Subcutaneous abdominal adipose tissue (tissue), 5 donors: ENCODE measurements around the gene NEK7.
"Not testable (repeated sequence)": the region's sequence is repeated elsewhere in the genome, so short reads cannot be mapped to it uniquely, and the experiment has no call there.

ENCODE experiments used
- H3K27ac ChIP-seq: one replicate; pipeline ENCODE4 v1.7.0; 2013; ENCODE audit warnings: low read depth, mild to moderate bottlenecking, inconsistent platforms, low read length, moderate library complexity
- H3K27me3 ChIP-seq, 5 donors: one replicate each; pipeline ENCODE4 v1.7.0; 2013; ENCODE audit warnings: low read length in 5 of 5, inconsistent platforms in 1 of 5; ENCODE audit not compliant: control insufficient read depth in 5 of 5, insufficient read depth in 4 of 5
- H3K36me3 ChIP-seq, 5 donors: one replicate each; pipeline ENCODE4 v1.7.0; 2013; ENCODE audit warnings: low read length in 5 of 5; ENCODE audit not compliant: control insufficient read depth in 5 of 5, insufficient read depth in 5 of 5
- H3K4me1 ChIP-seq, 5 donors: one replicate each; pipeline ENCODE4 v1.7.0; 2013; ENCODE audit warnings: low read length in 5 of 5, mild to moderate bottlenecking in 3 of 5, moderate library complexity in 1 of 5; ENCODE audit not compliant: control insufficient read depth in 5 of 5, insufficient read depth in 5 of 5
- H3K4me3 ChIP-seq, 5 donors: one replicate each; pipeline ENCODE4 v1.7.0; 2013; ENCODE audit warnings: low read length in 5 of 5, low read depth in 1 of 5
- H3K9ac ChIP-seq, 5 donors: one replicate each; pipeline ENCODE4 v1.7.0; 2013; ENCODE audit warnings: low read length in 5 of 5, mild to moderate bottlenecking in 4 of 5, moderate library complexity in 3 of 5
- H3K9me3 ChIP-seq, 5 donors: one replicate each; pipeline ENCODE4 v1.7.0; 2013; ENCODE audit warnings: low read length in 5 of 5; ENCODE audit not compliant: control insufficient read depth in 5 of 5
- donor health status: healthy.
- donor health status: healthy.
- donor health status: healthy.
- donor health status: healthy.
- donor health status: healthy.

Gene NEK7

GRCh38 chr1:198227010-198227409 lies 70.2 kb downstream of the NEK7 start:
- H3K4me1 ChIP-seq, H3K27me3 ChIP-seq, H3K9ac ChIP-seq, H3K4me3 ChIP-seq, H3K27ac ChIP-seq, H3K9me3 ChIP-seq, H3K36me3 ChIP-seq: not testable (repeated sequence)

DNA sequence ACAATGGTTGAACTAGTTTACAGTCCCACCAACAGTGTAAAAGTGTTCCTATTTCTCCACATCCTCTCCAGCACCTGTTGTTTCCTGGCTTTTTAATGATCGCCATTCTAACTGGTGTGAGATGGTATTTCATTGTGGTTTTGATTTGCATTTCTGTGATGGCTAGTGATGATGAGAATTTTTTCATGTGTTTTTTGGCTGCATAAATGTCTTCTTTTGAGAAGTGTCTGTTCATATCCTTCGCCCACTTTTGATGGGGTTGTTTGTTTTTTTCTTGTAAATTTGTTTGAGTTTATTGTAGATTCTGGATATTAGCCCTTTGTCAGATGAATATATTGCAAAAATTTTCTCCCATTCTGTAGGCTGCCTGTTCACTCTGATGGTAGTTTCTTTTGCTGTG lies 70.7 kb downstream of the NEK7 start:
- H3K4me3 ChIP-seq = not testable (repeated sequence)

DNA sequence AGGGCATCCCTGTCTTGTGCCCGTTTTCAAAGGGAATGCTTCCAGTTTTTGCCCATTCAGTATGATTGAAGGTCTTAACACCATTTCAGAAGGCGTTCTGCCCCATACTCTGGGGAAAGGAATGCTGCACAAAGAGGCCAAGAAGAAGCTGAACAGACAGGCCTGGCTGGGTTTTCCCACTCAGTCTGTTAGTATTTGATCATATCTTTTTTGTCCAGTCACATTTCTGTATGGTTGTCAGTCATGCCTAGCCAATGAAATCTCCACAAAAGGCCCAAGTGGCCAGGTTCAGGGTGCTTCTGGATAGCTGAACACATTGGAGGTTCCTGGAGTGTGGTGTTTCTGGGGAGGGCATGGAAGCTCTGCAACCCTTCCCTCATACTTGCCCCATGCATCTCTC lies 72.1 kb downstream of the NEK7 start:
- Histone ChIP-seq H3K4me3 (no peak overlapping the region), H3K36me3 (peaks cover 0 to 2% (median 0%) of the 10 kb centered on the region in 5 donors), H3K27ac (no peak overlapping the region), H3K4me1 (peaks cover 0 to 7% (median 0%) of the 10 kb centered on the region in 5 donors), H3K9ac (no peak overlapping the region), H3K9me3 (no peaks in the 10 kb centered on the region), H3K27me3 (no peaks in the 10 kb centered on the region)

More for the DNA sequence above, 70.7 kb downstream of the NEK7 start:
- not testable (repeated sequence) for H3K27ac ChIP-seq, H3K27me3 ChIP-seq, H3K36me3 ChIP-seq, H3K9ac ChIP-seq, H3K4me1 ChIP-seq, H3K9me3 ChIP-seq

- Histone ChIP-seq H3K27ac (no peak overlapping the region), H3K4me1 (peaks cover 0 to 14% (median 7%) of the 10 kb centered on the region in 5 donors)
Measured at GRCh38 chr1:198231779-198232178, 75.0 kb downstream of the NEK7 start.

DNA sequence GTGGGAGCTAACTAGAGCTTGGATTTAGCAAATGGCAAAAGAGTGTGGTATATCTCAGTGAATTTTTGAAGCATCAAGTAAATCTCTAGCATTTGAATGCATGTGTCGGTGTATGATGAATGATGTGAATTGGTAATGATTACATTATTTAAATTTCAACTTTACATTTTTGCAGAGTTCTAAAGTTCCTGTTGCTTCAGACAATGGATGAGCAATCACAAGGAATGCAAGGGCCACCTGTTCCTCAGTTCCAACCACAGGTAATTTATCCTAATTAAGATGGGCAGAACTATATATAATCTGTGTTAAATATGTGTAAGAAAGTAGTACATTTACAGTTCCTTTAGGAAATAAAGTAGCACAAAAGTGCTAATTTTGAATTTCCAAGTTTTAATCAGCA lies 75.6 kb downstream of the NEK7 start:
- Histone ChIP-seq H3K9me3 (peaks cover 0 to 5% (median 0%) of the 10 kb centered on the region in 5 donors), H3K9ac (no peak overlapping the region), H3K27me3 (no peaks in the 10 kb centered on the region), H3K4me1 (peaks cover 0 to 20% (median 10%) of the 10 kb centered on the region in 5 donors), H3K4me3 (no peak overlapping the region), H3K36me3 (peaks cover 0 to 4% (median 2%) of the 10 kb centered on the region in 5 donors), H3K27ac (no peak overlapping the region)

More at GRCh38 chr1:198231779-198232178, 75.0 kb downstream of the NEK7 start:
- peaks cover 0 to 5% (median 0%) of the 10 kb centered on the region in 5 donors for H3K9me3 ChIP-seq
- H3K36me3 ChIP-seq = peaks cover 0 to 4% (median under 1%) of the 10 kb centered on the region in 5 donors
- no peaks in the 10 kb centered on the region for H3K27me3 ChIP-seq
- H3K4me3 ChIP-seq = no peak overlapping the region
- no peak overlapping the region for H3K9ac ChIP-seq

- no peak overlapping the region for H3K9ac ChIP-seq
- H3K36me3 ChIP-seq = peaks cover 0 to 4% (median 2%) of the 10 kb centered on the region in 5 donors
- H3K27me3 ChIP-seq = no peaks in the 10 kb centered on the region
- H3K4me3 ChIP-seq = no peak overlapping the region
- H3K9me3 ChIP-seq = peaks cover 0 to 5% (median under 1%) of the 10 kb centered on the region in 5 donors
- peaks cover 0 to 23% (median 14%) of the 10 kb centered on the region in 5 donors for H3K4me1 ChIP-seq
- H3K27ac ChIP-seq = no peak overlapping the region
Measured at GRCh38 chr1:198232940-198233675, 76.3 kb downstream of the NEK7 start.

DNA sequence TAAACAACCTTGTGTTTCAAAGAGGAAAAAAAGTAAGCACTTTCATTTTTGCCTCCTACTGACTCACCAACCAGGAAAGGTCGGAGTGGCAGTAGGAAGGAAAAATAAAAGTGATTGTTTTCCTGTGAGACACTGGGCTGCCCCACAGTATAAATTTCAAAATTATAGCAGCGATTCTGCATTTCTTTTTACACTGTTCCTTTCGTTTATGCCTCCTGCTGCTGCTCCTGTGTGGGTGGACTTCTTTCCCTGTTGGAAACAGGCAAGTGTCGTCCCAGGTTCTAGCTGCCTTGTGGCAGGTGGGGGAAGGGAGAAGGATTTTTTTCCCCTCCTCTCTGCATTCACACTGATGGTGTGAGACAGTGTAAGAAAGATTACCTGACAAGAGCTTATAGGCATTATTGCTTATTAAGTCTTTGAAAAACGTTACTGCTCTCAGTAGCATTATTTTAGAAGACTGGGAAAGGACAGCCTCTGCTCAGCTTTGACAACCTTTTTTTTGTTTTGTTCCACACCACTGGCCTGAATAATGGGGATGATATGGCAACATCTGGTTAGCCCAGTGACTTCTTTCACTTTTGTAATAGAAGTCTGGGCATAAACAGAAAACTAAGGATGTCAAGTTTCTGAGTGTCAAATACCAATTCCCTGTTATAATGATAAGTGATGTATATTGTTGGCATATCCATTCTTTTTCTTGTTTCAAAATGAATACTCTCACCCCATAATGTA lies 77.9 kb downstream of the NEK7 start:
- Histone ChIP-seq H3K27me3 (no peaks in the 10 kb centered on the region), H3K27ac (no peak overlapping the region), H3K9ac (no peak overlapping the region), H3K36me3 (peaks cover 0 to 4% (median 3%) of the 10 kb centered on the region in 5 donors), H3K4me3 (peak overlapping the region in 2 of 5 donors; percentile 14 to 35), H3K4me1 (peaks cover 0 to 23% (median 15%) of the 10 kb centered on the region in 5 donors), H3K9me3 (peaks cover 0 to 5% (median 2%) of the 10 kb centered on the region in 5 donors)

DNA sequence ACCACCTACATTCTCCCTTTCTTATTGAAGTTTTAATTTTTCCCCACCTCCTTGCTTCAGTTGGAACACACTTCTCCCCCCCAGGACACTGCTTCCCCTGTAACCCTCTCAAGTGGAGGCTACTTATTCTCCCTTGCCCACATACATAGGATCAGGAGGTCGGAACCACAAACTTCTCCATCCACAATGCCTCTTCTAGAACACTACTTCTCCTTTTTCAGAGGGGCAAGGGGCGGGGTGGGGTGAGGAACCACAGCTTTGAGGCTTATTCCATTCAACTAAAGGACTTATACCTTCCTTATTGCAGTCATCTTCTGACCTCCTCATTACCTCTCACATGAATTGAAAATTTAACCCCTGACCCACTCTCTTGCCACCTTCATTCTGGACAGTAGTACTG lies 81.3 kb downstream of the NEK7 start:
- peaks cover 0 to 4% (median 2%) of the 10 kb centered on the region in 5 donors for H3K36me3 ChIP-seq
- H3K9me3 ChIP-seq = peaks cover 0 to 5% (median 2%) of the 10 kb centered on the region in 5 donors
- H3K4me1 ChIP-seq = peaks cover 0 to 23% (median 15%) of the 10 kb centered on the region in 5 donors
- H3K4me3 ChIP-seq = no peak overlapping the region
- no peak overlapping the region for H3K9ac ChIP-seq
- H3K27me3 ChIP-seq = no peaks in the 10 kb centered on the region
- no peak overlapping the region for H3K27ac ChIP-seq

GRCh38 chr1:198241553-198241952 lies 84.8 kb downstream of the NEK7 start:
- peaks cover 0 to 2% (median 0%) of the 10 kb centered on the region in 5 donors for H3K9me3 ChIP-seq
- H3K4me3 ChIP-seq = no peak overlapping the region
- no peak overlapping the region for H3K27ac ChIP-seq
- H3K4me1 ChIP-seq = peaks cover 0 to 16% (median 9%) of the 10 kb centered on the region in 5 donors
- no peaks in the 10 kb centered on the region for H3K27me3 ChIP-seq
- peaks cover 0 to 3% (median under 1%) of the 10 kb centered on the region in 5 donors for H3K36me3 ChIP-seq
- H3K9ac ChIP-seq = no peak overlapping the region

DNA sequence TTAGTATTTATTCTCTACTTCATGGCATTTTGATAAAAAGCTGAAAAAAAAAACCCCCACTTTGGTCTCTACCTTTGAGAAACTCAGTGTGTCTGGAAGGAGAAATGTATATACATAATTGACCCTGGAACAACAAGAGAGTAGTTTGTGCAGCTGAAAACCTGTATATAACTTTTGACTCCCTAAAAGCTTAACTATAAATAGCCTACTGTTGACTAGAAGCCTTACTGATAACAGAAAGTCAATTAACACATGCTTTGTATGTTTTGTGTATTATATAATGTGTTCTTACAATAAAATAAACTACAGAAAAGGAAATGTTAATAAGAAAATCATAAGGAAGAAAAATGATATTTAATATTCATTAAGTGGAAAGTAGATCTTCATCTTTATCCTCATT lies 88.0 kb downstream of the NEK7 start:
- peaks cover 0 to 3% (median 0%) of the 10 kb centered on the region in 5 donors for H3K36me3 ChIP-seq
- H3K4me1 ChIP-seq = peaks cover 0 to 3% (median 0%) of the 10 kb centered on the region in 5 donors
- H3K27ac ChIP-seq = no peak overlapping the region
- no peak overlapping the region for H3K4me3 ChIP-seq
- H3K9me3 ChIP-seq = no peaks in the 10 kb centered on the region
- no peak overlapping the region for H3K9ac ChIP-seq
- no peaks in the 10 kb centered on the region for H3K27me3 ChIP-seq
